Neural progenitor cell (in vitro differentiated cells): Measurements from ENCODE around the gene MEMO1. TPM values are rescaled to one million over a fixed set of nuclear protein-coding genes. Genes with fewer than 3 reads are reported as not detected.

Experiments used
- DNase-seq: peaks from one replicate; pipeline ENCODE4 v3.0.0-alpha.2; 2016; ENCODE audit warnings: low spot score
- H2AFZ ChIP-seq: fragments of 200-600 bp; sonication (generic); replicated peaks from 2 replicates; pipeline ENCODE4 v1.6.1; 2016; ENCODE audit warnings: antibody characterized with exemption
- H3F3A ChIP-seq: fragments of 200-600 bp; sonication (generic); 2 replicates; pipeline ENCODE4 v1.6.1; 2016; ENCODE audit warnings: antibody characterized with exemption, low read depth
- H3K27ac ChIP-seq: fragments of 200-600 bp; sonication (generic); 2 replicates; pipeline ENCODE4 v1.5.1; 2016; ENCODE audit warnings: mild to moderate bottlenecking
- H3K27me3 ChIP-seq: fragments of 200-600 bp; sonication (generic); 2 replicates; pipeline ENCODE4 v1.6.1; 2016; ENCODE audit warnings: mild to moderate bottlenecking, moderate library complexity
- H3K36me3 ChIP-seq: fragments of 200-600 bp; sonication (generic); 2 replicates; pipeline ENCODE4 v1.5.1; 2016
- H3K4me1 ChIP-seq: fragments of 200-600 bp; sonication (generic); 2 replicates; pipeline ENCODE4 v1.6.1; 2016; ENCODE audit warnings: mixed run types
- H3K4me2 ChIP-seq: fragments of 200-600 bp; sonication (generic); 2 replicates; pipeline ENCODE4 v1.6.1; 2016
- H3K4me3 ChIP-seq: fragments of 200-600 bp; sonication (generic); 2 replicates; pipeline ENCODE4 v1.5.1; 2016
- H3K79me2 ChIP-seq: fragments of 200-600 bp; sonication (generic); 2 replicates; pipeline ENCODE4 v1.6.1; 2016; ENCODE audit warnings: low read depth
- H3K9ac ChIP-seq: fragments of 200-600 bp; sonication (generic); 2 replicates; pipeline ENCODE4 v1.6.1; 2016
- H3K9me3 ChIP-seq: fragments of 200-600 bp; sonication (generic); 2 replicates; pipeline ENCODE4 v1.5.1; 2016; ENCODE audit warnings: low read depth
- H4K20me1 ChIP-seq: fragments of 200-600 bp; sonication (generic); 2 replicates; pipeline ENCODE4 v1.6.1; 2016; ENCODE audit warnings: low read depth
- H3K27ac Mint-ChIP-seq: 3 replicates; pipeline ENCODE4 v1.8.0; 2021; ENCODE audit warnings: mixed read lengths
- H3K27me3 Mint-ChIP-seq: 2 replicates; pipeline ENCODE4 v1.8.0; 2022; ENCODE audit warnings: low read depth, mild to moderate bottlenecking, inconsistent platforms, moderate library complexity, mixed read lengths; ENCODE audit not compliant: insufficient read depth
- H3K36me3 Mint-ChIP-seq: 3 replicates; pipeline ENCODE4 v1.8.0; 2021; ENCODE audit warnings: mixed read lengths
- H3K4me1 Mint-ChIP-seq: 3 replicates; pipeline ENCODE4 v1.8.0; 2021; ENCODE audit warnings: mixed read lengths
- H3K4me3 Mint-ChIP-seq: 3 replicates; pipeline ENCODE4 v1.8.0; 2021; ENCODE audit warnings: mild to moderate bottlenecking, moderate library complexity, mixed read lengths
- H3K9me3 Mint-ChIP-seq: 3 replicates; pipeline ENCODE4 v1.8.0; 2020; ENCODE audit warnings: mixed read lengths
- EZH2 ChIP-seq: fragments of 200-600 bp; sonication (generic); IDR thresholded peaks from 2 replicates; pipeline ENCODE4 v1.6.1; 2017; ENCODE audit warnings: antibody characterized with exemption, mild to moderate bottlenecking, moderate library complexity
- EZH2phosphoT487 ChIP-seq: fragments of 200-600 bp; sonication (generic); IDR thresholded peaks from 2 replicates; pipeline ENCODE4 v1.6.1; 2017; ENCODE audit warnings: antibody characterized with exemption
- total RNA-seq: library from RNA; depleted of rRNA; stranded (reverse); fragments of >200 nt; gene quantifications from 2 replicates; pipeline ENCODE4 v1.2.3, GENCODE V29; 2015; ENCODE audit warnings: low replicate concordance
- TF ChIP-seq, protein P1 (sequence below): fragments of 200-600 bp; sonication (generic); IDR thresholded peaks from 2 replicates; pipeline ENCODE4 v1.5.1; 2017; ENCODE audit warnings: antibody characterized with exemption, mild to moderate bottlenecking

Gene MEMO1
- total RNA-seq, 1 donor from 2014 or later, result 25.8 TPM

- Histone ChIP-seq H3K36me3 (no peaks in the 10 kb centered on the region), H3K9ac (no peak overlapping the region), H3F3A (no peaks in the 10 kb centered on the region), H3K9me3 (no peaks in the 10 kb centered on the region), H4K20me1 (no peaks in the 10 kb centered on the region), H3K79me2 (peaks cover 100% of the 10 kb centered on the region), H3K4me3 (no peak overlapping the region), H3K27ac (no peak overlapping the region), H3K27me3 (no peaks in the 10 kb centered on the region), H2AFZ (no peak overlapping the region), H3K4me1 (no peaks in the 10 kb centered on the region), H3K4me2 (no peak overlapping the region)
- Mint-ChIP-seq H3K4me1 (no peaks in the 10 kb centered on the region), H3K9me3 (no peaks in the 10 kb centered on the region), H3K27me3 (no peaks in the 10 kb centered on the region), H3K27ac (no peak overlapping the region), H3K4me3 (no peak overlapping the region), H3K36me3 (peaks cover 14% of the 10 kb centered on the region)
- no peak for DNase-seq
- TF ChIP-seq, protein P1, sequence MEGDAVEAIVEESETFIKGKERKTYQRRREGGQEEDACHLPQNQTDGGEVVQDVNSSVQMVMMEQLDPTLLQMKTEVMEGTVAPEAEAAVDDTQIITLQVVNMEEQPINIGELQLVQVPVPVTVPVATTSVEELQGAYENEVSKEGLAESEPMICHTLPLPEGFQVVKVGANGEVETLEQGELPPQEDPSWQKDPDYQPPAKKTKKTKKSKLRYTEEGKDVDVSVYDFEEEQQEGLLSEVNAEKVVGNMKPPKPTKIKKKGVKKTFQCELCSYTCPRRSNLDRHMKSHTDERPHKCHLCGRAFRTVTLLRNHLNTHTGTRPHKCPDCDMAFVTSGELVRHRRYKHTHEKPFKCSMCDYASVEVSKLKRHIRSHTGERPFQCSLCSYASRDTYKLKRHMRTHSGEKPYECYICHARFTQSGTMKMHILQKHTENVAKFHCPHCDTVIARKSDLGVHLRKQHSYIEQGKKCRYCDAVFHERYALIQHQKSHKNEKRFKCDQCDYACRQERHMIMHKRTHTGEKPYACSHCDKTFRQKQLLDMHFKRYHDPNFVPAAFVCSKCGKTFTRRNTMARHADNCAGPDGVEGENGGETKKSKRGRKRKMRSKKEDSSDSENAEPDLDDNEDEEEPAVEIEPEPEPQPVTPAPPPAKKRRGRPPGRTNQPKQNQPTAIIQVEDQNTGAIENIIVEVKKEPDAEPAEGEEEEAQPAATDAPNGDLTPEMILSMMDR, result no peak
- TF ChIP-seq EZH2 (no peak), EZH2phosphoT487 (no peak)
These were observed 59.8 kb downstream of the MEMO1 start for GRCh38 chr2:31950946-31951562.

DNA sequence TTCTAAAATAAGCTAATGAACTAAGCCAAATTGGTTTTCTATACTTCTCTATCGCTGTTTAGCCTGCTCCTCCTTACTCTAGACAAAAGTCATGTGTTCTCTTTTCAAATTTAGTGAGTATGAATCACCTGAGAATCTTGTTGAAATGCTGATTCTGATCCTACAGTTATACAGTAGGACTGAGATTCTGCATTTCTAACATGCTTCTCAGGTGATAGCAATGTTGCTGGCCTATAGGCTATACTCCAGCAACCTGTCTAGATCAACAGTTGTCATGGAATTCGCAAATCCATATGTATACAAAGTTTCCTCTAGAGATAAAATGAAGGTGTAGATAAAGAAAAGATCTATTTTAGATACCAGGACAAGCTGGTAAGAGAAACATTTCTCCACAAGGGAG is 62.9 kb downstream of the MEMO1 start:
- no peak overlapping the region for H3K27ac ChIP-seq
- no peaks in the 10 kb centered on the region for H3K27me3 ChIP-seq
- no peak overlapping the region for H3K27ac Mint-ChIP-seq
- no peak for DNase-seq
- H3K9ac ChIP-seq, result no peak overlapping the region
- H3F3A ChIP-seq, result no peaks in the 10 kb centered on the region
- H3K9me3 Mint-ChIP-seq, result no peaks in the 10 kb centered on the region
- H2AFZ ChIP-seq, result no peak overlapping the region
- H4K20me1 ChIP-seq, result no peaks in the 10 kb centered on the region
- no peaks in the 10 kb centered on the region for H3K4me1 Mint-ChIP-seq
- H3K36me3 Mint-ChIP-seq, result peaks cover 8% of the 10 kb centered on the region
- no peak overlapping the region for H3K4me3 Mint-ChIP-seq
- H3K4me2 ChIP-seq, result no peak overlapping the region
- H3K4me1 ChIP-seq, result no peaks in the 10 kb centered on the region
- no peaks in the 10 kb centered on the region for H3K27me3 Mint-ChIP-seq
- H3K79me2 ChIP-seq, result peaks cover 92% of the 10 kb centered on the region
- TF ChIP-seq EZH2phosphoT487 (no peak), EZH2 (no peak)
- TF ChIP-seq, protein P1, result no peak
- H3K4me3 ChIP-seq, result no peak overlapping the region
- H3K36me3 ChIP-seq, result no peaks in the 10 kb centered on the region
- H3K9me3 ChIP-seq, result no peaks in the 10 kb centered on the region

- TF ChIP-seq, protein P1, result no peak
- TF ChIP-seq EZH2 (no peak), EZH2phosphoT487 (no peak)
- no peak for DNase-seq
- peaks cover 82% of the 10 kb centered on the region for H3K79me2 ChIP-seq
- no peak overlapping the region for H2AFZ ChIP-seq
- no peak overlapping the region for H3K27ac ChIP-seq
- no peak overlapping the region for H3K4me3 ChIP-seq
- no peak overlapping the region for H3K27ac Mint-ChIP-seq
- H3K9me3 ChIP-seq, result no peaks in the 10 kb centered on the region
- H3K36me3 Mint-ChIP-seq, result peaks cover 8% of the 10 kb centered on the region
- no peaks in the 10 kb centered on the region for H3K27me3 Mint-ChIP-seq
- H3K4me3 Mint-ChIP-seq, result no peak overlapping the region
- no peaks in the 10 kb centered on the region for H3F3A ChIP-seq
- H3K4me2 ChIP-seq, result no peak overlapping the region
- H3K9ac ChIP-seq, result no peak overlapping the region
- H3K27me3 ChIP-seq, result no peaks in the 10 kb centered on the region
- no peaks in the 10 kb centered on the region for H4K20me1 ChIP-seq
- no peaks in the 10 kb centered on the region for H3K4me1 ChIP-seq
- H3K4me1 Mint-ChIP-seq, result no peaks in the 10 kb centered on the region
- no peaks in the 10 kb centered on the region for H3K9me3 Mint-ChIP-seq
- no peaks in the 10 kb centered on the region for H3K36me3 ChIP-seq
These were observed 64.0 kb downstream of the MEMO1 start for GRCh38 chr2:31946838-31947237.
